Activated effector memory CD4-positive, alpha-beta T cell treated with anti-CD3 and anti-CD28 coated beads, Interleukin-2, amount 50 U/mL, for 16 hours (primary cell): ENCODE results near the gene DCUN1D1.

Experiments
- DNase-seq: peaks from one replicate; pipeline ENCODE4 v3.0.0-alpha.2; 2020

DCUN1D1 gene

DNA sequence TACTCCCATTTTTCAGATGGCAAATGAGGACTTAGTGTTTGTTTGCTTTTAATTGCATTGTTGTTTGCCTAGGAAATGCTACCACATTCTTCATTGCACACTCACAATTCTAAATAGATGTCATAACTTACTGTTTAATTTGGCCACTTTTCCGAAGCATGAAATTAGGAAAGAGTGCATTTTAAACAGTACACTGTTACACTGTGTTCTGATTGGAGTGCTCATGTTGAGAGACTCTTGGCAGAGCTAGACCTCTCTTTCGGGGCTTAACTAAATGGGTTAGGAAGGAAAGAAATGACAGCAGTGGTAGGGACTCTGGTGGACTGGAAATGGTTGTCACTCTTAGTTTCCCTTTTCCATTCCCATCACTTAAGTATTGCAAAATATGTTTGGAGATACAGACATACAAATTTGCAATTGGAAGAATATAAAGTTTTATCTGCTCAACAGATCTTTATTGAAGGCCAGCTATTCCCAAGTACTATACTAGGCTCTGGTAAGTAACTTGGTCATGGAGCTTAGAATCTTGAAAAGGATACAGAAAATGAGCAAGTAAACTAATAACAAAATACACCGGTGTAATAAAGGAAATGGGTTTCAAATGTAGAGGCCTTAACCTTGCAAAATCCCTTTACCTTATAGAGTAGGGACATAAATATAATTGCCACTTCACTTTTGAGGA, 90.2 kb downstream of the DCUN1D1 start:
- DNase-seq, result no peak
